ENCODE data around the gene AUTS2.

GRCh38 chr7:70208236-70209063 is 610.2 kb downstream of the AUTS2 start:
- TF ChIP-seq CTCF (IDR thresholded peaks at IDR 0.05; ENCODE audit: low read depth, low read length, missing input control) (no peak), YY1 (IDR thresholded peaks at IDR 0.05) (no peak), MAX (IDR thresholded peaks at IDR 0.05) (no peak), REST (IDR thresholded peaks at IDR 0.05) (no peak), RAD21 (IDR thresholded peaks at IDR 0.05) (no peak), TAF1 (conservative IDR thresholded peaks at IDR 0.05) (no peak), GABPA (IDR thresholded peaks at IDR 0.05 in 1 of 2, conservative IDR thresholded peaks at IDR 0.05 in 1 of 2) (no peak)
